CD4-positive, alpha-beta T cell treated with Interleukin-6 at 100 ng/mL for 8 hours (primary cell): ENCODE results near the gene STK11.

ENCODE experiments used
- DNase-seq: peaks from one replicate; pipeline ENCODE4 v3.0.0-alpha.2; 2020; ENCODE audit warnings: mixed read lengths, low spot score

Gene STK11

GRCh38 chr19:1251330-1252220 is 46.0 kb downstream of the STK11 start:
- peak; percentile 69 for DNase-seq

- DNase-seq, result peak; percentile 77
These were observed 46.7 kb downstream of the STK11 start for GRCh38 chr19:1252221-1252820.

- peak; percentile 87 for DNase-seq
These were observed 47.4 kb downstream of the STK11 start for GRCh38 chr19:1252821-1253513.

- no peak for DNase-seq
These were observed 48.0 kb downstream of the STK11 start for GRCh38 chr19:1253514-1254080.

DNA sequence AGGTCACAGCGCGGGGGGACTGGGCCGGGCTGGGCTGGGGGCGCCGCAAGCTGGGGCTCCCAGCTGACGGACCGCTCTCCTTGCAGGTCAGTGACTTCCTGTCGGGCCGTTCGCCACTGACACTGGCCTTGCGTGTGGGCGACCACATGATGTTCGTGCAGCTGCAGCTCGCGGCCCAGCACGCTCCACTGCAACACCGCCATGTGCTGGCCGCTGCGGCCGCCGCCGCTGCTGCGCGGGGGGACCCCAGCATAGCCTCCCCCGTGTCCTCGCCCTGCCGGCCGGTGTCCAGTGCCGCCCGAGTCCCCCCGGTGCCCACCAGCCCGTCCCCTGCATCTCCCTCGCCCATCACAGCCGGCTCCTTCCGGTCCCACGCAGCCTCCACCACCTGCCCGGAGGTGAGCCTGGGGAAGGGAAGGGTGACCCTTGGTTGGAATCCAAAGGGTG is 48.5 kb downstream of the STK11 start:
- DNase-seq, result no peak

DNA sequence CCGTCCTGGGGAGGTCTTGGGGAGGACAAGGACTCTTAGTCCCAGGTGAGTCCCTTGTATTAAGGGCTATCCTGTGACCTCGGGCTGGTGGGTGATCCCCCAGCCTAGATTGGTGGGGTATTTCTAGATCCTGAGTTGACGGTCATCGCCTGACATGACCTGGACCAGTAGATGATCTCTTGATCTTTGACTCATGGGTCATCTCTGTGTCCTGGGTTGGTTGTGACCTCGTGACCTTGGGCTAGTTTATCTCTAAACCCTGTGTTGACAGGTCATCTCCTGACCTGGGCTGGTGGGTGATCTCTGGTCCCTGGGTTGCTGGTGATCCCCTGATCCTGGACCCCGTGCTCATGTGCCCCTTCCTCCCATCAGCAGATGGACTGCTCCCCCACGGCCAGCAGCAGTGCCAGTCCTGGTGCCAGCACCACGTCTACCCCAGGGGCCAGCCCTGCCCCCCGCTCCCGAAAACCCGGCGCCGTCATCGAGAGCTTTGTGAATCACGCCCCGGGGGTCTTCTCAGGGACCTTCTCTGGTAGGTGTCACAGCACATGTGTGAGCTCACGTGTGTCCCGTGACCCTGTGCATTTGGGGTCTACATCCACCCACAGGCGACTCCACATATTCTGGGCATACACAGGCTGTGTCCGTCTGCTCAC is 49.1 kb downstream of the STK11 start:
- no peak for DNase-seq

- no peak for DNase-seq
These were observed 49.9 kb downstream of the STK11 start for GRCh38 chr19:1255186-1256161.

- DNase-seq, result no peak
These were observed 51.3 kb downstream of the STK11 start for GRCh38 chr19:1256646-1257474.

DNA sequence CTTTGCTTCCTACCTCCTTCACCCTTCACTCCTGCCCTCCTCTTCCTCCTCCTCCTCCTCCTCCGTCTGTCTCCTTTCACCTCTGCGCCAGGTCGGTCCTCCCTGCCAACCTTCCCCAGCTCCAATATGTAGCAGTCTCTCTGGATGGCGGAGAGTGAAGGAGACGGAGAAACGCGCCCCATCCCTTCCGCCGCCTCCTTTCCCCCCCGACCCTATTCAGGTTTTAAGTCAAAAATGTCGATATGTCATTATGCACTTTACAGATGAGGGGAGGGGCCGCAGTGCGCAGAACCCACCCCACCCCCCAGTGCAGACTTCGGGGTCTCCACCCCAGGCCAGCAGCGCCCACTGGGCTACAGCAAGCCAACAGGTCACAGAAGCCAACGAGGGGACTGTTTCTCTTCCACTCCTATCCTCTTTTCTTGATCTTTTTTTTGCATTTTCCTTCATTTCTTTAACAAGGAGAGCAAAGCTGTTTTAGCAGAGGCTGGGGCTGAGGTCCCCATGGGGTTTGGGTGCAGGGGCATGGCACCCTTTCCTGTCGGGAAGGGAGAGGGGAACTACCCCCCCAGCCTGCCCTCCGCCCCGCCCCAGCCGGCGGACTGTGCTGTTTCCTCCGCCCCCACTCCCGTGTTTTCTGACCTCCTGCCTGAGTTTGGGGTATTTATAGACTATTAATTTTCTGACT is 52.0 kb downstream of the STK11 start:
- DNase-seq, result no peak

GRCh38 chr19:1258163-1258492 is 52.5 kb downstream of the STK11 start:
- DNase-seq, result no peak

GRCh38 chr19:1258707-1259205 is 53.2 kb downstream of the STK11 start:
- no peak for DNase-seq

DNA sequence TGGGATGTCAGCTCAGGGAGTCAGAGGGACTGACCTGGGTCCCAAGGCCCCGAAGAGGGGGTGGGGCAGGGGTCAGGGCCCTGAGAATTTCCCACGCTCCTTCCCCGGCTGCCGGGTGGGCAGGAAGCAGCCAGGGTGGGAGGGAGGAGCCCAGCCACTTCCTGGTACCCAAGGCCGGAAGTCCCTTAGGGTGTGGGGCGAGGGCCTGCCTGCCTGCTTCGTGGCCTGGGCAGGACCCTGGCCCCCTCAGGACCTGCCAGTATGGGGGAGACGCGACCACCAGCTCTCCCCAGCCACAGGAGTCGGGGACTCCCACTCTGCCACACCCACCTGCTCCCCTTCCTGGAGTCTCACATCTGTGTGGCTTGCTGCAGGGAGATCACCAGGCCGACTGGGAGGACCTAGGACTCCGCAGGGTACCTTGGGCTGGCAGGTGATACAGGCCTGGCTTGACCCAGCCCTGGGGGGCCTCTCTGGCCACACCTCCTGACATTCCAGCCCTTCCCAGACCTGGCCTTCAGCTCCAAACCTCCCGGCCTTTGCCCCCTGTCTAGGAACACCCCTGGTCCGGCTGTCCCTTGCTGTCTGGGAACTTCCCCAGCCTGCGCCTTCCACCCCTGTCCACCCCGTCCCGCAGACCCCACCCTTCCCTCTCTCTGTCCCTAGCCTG is 53.8 kb downstream of the STK11 start:
- peak; percentile 69 for DNase-seq

- peak; percentile 35 for DNase-seq
These were observed 54.5 kb downstream of the STK11 start for GRCh38 chr19:1259876-1260748.

DNA sequence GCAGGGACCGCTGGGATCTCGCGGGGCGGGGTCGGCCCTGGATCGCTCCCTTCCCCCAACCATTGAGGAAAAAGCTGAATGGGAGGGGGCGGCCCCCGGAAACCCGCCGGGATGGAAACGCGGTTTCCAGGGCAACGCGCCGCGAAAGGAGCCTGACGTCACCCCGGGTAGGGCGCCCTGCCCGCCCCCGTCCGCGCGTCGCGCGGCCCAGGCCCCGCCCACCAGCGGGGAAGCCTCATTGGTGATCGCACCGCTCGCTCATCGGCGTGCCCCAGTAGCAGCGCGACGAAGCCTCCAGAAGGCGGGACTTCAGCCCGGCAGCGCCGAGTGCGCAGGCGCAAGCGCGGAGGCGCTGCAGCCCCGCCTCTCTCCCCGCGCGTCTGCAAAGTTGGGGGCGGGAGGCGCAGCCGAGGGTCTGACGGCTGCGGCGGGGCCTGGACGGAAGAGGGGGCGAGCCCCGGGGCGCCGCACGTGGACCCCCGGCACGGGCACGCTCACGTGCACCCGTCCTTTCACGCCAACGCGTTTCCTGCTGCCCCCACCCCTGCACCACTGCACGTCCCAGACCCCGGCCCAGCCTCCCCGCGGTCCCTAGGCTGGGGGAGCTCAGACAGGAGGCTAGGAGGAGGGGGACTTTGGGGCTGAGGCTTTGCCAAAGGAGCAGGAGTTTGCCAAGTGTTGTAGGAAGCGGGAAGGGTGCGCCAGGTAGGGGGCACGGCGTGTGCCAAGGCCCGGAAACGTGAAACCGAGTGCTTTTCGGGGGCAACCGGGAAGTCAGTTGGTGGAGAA is 55.4 kb downstream of the STK11 start:
- peak; percentile 97 for DNase-seq

DNA sequence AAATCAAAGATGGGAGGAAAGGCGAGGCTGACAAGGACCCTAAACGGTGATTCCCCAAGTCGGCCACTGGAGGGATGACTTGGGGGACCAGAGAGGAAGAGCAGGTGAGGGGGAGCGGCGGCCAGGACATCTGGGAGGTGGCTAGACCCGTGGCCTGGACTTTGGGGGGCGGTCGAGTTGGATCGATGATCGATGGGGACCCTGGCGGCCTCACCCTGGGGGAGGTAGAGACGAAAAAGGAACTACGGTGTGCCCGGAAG is 55.9 kb downstream of the STK11 start:
- no peak for DNase-seq

GRCh38 chr19:1261798-1262622 is 56.4 kb downstream of the STK11 start:
- peak; percentile 29 for DNase-seq
